Rectal smooth muscle tissue (tissue), 1 donor: ENCODE measurements around the gene CINP.
A peak's percentile ranks its signal among the peaks of the same experiment; 100 is the strongest.

ENCODE experiments used
- H3K27ac ChIP-seq: one replicate; pipeline ENCODE4 v1.7.0; 2013; ENCODE audit warnings: low read depth, low read length, inconsistent platforms
- H3K27me3 ChIP-seq: one replicate; pipeline ENCODE4 v1.7.0; 2013; ENCODE audit warnings: low read length; ENCODE audit not compliant: control insufficient read depth, insufficient read depth
- H3K36me3 ChIP-seq: one replicate; pipeline ENCODE4 v1.7.0; 2013; ENCODE audit warnings: low read length; ENCODE audit not compliant: control insufficient read depth, insufficient read depth
- H3K4me1 ChIP-seq: one replicate; pipeline ENCODE4 v1.7.0; 2013; ENCODE audit warnings: low read length; ENCODE audit not compliant: control insufficient read depth, insufficient read depth
- H3K4me3 ChIP-seq: one replicate; pipeline ENCODE4 v1.7.0; 2013; ENCODE audit warnings: low read length
- H3K9ac ChIP-seq: one replicate; pipeline ENCODE4 v1.7.0; 2013; ENCODE audit warnings: low read length

The CINP gene

DNA sequence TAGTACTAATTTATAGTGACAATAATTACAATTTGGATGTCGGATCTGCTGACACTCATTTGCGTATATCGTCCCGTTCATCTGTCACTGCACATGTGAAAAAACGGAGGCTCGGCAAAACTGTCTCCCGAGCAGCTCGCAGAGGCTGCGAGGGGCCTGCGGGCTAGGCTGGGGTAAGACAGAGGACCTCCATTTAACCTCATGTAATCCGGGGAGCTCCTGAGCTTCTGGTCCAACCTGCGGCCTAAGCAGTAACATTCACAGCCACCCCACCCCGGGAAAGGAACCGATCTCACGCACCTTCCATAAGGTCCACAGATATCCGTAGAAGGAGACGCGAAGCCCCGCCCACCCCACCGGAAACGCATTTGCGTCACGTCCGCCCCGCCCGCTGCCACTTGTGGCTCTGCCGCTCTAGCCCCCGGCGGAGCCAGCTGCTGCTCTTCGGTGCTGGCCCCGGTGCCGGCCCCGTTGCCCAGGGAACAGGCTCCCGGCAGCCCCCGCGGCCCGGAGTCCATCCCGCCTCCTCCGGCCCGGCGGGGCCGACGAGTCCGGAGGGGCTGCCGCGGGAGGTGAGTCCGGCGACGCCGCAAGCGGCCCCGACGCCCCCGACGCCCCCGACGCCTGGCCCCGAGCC is at the start of gene CINP, which contains the start of gene TECPR2:
Gene CINP, minus strand, starts transcription at position 346 of the 637 bp plus-strand sequence. Its CDS starts 39 bp downstream, at position 307.
Gene TECPR2, plus strand, starts transcription at position 397 of the 637 bp plus-strand sequence. CDS start 13,781 bp downstream, outside the sequence.
- Histone ChIP-seq H3K36me3 (peaks cover 3% of the 10 kb centered on the region), H3K27me3 (no peaks in the 10 kb centered on the region), H3K9ac (peak within 1 kb of the TSS; percentile 97), H3K27ac (peak within 1 kb of the TSS; percentile 92), H3K4me1 (peaks cover 10% of the 10 kb centered on the region), H3K4me3 (peak within 1 kb of the TSS; percentile 96)

DNA sequence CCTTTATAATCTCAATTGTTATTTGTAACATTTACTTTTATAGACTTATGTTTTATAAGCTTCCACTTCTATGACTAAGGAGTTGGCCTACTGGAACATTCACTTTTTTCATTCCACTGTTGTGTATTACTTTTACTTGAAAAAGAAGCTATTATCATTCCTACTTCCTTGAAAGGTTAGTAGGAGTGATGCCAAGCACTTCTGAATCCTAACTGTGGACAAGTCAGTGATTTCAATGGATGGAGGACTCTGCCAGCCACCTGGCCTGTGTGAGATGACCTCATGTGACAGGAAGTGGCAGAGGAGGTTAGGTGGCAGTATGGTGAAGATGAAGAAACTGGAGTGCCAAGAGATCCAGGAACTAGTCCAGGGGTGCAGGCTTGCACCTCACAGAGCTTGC is 46.0 kb upstream of the CINP start:
- Histone ChIP-seq H3K4me3 (no peak overlapping the region), H3K27me3 (no peaks in the 10 kb centered on the region), H3K4me1 (peaks cover 6% of the 10 kb centered on the region), H3K36me3 (no peaks in the 10 kb centered on the region), H3K27ac (peak overlapping the region; percentile 70), H3K9ac (no peak overlapping the region)

DNA sequence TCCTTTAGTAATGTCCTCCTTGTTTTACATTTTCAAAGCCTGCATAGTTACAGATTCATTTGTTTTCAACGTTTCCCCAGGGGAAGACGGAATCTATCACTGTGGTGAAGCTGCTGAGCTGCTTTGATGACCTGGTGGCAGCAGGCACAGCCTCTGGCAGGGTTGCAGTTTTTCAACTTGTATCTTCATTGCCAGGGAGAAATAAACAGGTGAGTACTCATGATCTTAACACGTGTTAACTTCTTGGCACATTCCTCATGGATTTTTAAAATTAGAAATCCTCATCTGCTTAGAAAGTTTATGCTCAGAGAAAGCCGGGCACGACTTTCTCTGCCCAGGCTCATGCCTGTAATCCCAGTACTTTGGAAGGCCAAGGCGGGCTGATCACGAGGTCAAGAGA is 44.6 kb upstream of the CINP start:
- Histone ChIP-seq H3K27me3 (no peaks in the 10 kb centered on the region), H3K27ac (peak overlapping the region; percentile 61), H3K4me3 (no peak overlapping the region), H3K36me3 (no peaks in the 10 kb centered on the region), H3K9ac (no peak overlapping the region), H3K4me1 (peaks cover 6% of the 10 kb centered on the region)

DNA sequence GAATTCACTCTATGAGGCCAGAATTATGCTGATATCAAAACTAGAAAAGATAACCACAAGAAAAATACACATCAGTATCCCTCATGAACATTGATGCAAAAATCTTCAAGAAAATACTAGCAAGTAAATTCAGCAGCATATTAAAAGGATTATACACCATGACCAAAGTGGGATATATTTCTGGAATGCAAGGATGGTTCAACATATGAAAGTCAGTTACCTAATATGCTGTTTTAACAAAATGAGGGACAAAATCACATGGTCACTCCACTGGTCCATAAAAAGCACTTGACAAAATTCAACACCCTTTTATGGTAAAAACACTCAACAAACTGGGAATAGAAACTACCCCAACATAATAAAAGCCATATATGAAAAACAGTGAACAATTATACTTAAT is 40.3 kb upstream of the CINP start:
- no peak overlapping the region for H3K27ac ChIP-seq
- H3K36me3 ChIP-seq, result no peaks in the 10 kb centered on the region
- H3K4me1 ChIP-seq, result peaks cover 2% of the 10 kb centered on the region
- H3K27me3 ChIP-seq, result no peaks in the 10 kb centered on the region
- no peak overlapping the region for H3K4me3 ChIP-seq
- H3K9ac ChIP-seq, result no peak overlapping the region

DNA sequence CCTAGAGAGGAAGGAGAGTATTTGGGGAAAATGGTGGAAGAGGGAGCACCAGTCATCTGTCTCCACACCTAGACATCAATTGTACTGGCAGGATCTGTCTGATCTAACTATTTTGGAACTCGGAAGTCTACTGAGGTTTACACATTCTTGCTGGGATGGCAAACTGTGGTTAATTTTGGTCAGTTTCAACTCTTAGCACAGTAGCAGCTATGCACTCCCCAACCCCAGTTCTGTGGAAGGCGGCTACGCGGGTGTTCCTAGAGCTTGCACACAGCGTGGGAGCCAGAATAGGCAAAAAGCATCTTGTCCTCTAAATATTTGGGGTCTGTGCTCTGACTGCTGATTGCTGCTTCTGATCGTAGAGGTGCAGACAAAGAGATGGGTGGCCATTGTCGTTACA is 33.8 kb upstream of the CINP start:
- Histone ChIP-seq H3K4me1 (peaks cover 4% of the 10 kb centered on the region), H3K36me3 (no peaks in the 10 kb centered on the region), H3K27me3 (no peaks in the 10 kb centered on the region), H3K27ac (no peak overlapping the region), H3K9ac (no peak overlapping the region), H3K4me3 (no peak overlapping the region)

DNA sequence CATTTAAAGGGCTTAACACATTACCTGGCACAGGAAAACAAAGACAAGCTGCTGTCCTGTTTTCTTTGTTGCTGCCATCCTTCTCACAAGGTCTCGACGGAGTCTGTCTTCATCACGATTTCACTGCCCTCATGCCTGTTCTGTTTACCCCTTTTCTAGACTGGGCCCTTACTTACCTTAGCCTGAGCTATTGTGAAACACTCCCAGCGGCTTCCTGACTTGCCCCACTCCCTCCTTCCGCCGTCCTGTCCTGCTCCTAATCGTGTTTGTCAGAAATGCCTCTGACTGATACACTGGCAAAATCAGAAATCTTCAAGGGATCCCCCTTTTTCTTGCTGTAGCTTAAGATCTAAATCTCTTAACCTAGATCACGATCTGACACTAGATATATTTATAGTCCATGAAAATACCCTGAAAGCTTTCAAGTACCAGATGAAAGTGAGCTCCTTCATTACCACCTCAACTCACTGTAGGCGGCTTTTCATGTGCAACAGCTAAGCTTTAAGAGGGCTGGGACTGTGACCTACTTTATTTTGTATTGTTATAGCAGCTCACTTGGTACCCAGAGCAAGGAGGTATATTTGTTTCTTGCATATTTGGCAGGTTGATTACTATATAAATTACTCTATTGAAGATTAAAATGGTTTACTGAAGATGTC is 32.2 kb upstream of the CINP start:
- Histone ChIP-seq H3K9ac (no peak overlapping the region), H3K4me3 (no peak overlapping the region), H3K27ac (no peak overlapping the region), H3K27me3 (no peaks in the 10 kb centered on the region), H3K36me3 (no peaks in the 10 kb centered on the region), H3K4me1 (peaks cover 8% of the 10 kb centered on the region)

DNA sequence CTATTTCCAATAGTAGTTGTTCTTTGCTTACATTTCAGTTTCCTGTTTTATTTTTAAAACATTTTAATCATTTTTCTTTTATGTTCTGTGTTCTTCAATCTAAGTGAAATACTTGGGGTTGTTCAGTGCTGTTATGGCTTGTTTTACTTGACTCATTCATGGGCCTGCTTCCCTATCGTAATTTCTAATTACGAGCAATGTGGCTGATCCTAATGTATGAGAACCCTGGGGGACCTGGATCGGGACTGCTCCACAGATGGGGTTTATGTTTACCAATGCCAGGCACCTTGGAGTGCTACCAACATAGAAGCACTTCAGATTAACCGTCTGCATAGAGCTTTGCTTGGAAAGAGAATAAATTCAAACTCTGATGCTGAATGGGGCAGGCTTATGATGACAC is 29.8 kb upstream of the CINP start:
- Histone ChIP-seq H3K27me3 (no peaks in the 10 kb centered on the region), H3K4me1 (peaks cover 8% of the 10 kb centered on the region), H3K27ac (no peak overlapping the region), H3K36me3 (no peaks in the 10 kb centered on the region), H3K4me3 (no peak overlapping the region), H3K9ac (no peak overlapping the region)

DNA sequence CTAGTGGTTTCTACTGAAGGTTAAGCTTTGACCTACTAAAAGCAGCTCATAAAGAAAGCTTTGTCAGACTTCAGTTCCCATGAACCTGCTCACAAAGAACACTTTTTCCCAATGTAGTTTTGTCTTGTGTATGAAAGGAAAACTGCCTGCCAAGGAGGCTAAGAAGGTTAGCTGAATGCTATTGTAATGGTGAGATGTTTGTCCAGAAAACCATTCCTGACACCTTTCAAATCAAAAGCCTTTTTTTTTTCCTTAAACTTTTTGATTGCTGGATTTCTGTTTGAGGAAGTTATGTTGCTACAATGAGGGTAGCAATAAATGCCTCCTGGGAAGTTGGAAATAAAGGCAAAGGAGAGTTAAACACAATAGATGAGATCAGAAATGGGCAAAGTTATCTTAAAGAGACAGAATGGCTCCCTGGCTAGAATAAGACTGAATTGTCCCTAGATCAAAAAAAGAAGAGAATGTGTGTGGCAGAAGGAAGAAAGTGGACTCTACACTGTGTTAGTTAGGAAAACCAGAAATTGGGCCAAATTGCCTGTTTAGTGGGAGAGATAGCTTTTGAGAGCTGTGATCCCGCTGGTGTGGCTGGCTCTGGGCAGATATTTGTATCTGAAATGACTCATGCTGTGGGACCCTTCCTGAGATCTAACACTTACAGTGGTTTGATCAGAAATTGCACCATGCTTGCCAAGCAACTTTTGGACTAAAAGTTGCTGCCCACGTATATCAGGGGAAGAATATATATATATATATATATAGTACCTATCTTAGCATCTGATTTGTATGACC is 27.6 kb upstream of the CINP start:
- Histone ChIP-seq H3K4me1 (peaks cover 8% of the 10 kb centered on the region), H3K4me3 (peak overlapping the region; percentile 7), H3K36me3 (no peaks in the 10 kb centered on the region), H3K9ac (no peak overlapping the region), H3K27me3 (no peaks in the 10 kb centered on the region), H3K27ac (peak overlapping the region; percentile 10)

DNA sequence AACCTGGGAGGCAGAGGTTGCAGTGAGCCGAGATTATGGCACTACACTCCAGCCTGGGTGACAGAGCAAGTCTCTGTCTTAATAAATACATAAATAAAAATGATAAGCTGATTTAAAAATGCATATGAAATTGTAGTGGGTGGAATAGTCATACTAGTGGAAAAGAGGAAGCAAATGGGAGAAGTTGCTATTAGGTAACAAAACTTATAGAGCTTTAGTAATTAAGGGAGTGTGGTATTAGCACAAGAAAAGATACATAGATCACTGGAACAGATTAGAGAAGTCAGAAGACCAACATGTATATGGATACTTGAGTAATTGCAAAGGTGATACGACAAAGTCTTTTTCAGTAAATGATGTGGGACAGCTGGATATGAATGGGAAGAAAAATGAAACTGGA is 26.6 kb upstream of the CINP start:
- Histone ChIP-seq H3K36me3 (no peaks in the 10 kb centered on the region), H3K27me3 (no peaks in the 10 kb centered on the region), H3K27ac (no peak overlapping the region), H3K9ac (no peak overlapping the region), H3K4me1 (peaks cover 8% of the 10 kb centered on the region), H3K4me3 (no peak overlapping the region)

DNA sequence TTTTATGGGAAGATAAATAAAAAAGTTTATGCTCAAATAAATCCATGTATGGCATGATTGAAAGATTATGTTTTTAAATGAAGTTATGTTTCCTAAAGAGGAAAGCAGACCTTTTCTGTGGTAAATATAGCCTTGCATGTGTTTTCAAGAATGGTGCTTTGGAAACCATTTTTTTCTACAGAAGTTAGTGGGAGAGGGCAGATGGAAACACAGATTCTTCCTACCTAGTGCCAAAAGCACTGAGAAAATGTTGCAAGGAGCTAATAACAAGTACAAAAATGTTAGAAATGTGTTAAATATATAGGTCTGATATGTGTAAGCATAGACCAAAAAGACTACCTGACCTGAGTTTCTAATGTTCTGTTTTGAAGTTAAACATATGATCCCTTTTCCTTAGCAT is 24.4 kb upstream of the CINP start:
- H3K27me3 ChIP-seq, result no peaks in the 10 kb centered on the region
- H3K27ac ChIP-seq, result no peak overlapping the region
- no peak overlapping the region for H3K4me3 ChIP-seq
- H3K36me3 ChIP-seq, result no peaks in the 10 kb centered on the region
- H3K4me1 ChIP-seq, result peaks cover 4% of the 10 kb centered on the region
- H3K9ac ChIP-seq, result no peak overlapping the region

DNA sequence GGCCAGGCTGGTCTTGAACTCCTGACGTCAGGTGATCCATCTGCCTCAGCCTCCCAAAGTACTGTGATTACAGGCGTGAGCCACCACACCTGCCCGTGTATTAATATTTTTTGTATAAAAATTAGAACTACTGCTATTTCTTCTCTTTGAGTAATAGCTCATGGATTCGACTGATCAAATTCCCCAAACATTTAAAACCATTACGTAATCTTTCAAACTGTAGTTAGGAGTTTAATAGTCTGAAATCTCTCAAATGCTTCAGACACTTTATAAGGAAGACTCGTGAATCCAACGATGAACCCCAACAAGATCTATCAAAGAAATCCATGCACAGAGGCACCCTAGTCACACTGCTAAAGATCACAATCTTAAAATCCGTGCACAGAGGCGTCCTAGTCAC is 16.1 kb upstream of the CINP start:
- Histone ChIP-seq H3K4me1 (no peaks in the 10 kb centered on the region), H3K9ac (no peak overlapping the region), H3K4me3 (no peak overlapping the region), H3K27ac (no peak overlapping the region), H3K27me3 (no peaks in the 10 kb centered on the region), H3K36me3 (peaks cover 4% of the 10 kb centered on the region)

DNA sequence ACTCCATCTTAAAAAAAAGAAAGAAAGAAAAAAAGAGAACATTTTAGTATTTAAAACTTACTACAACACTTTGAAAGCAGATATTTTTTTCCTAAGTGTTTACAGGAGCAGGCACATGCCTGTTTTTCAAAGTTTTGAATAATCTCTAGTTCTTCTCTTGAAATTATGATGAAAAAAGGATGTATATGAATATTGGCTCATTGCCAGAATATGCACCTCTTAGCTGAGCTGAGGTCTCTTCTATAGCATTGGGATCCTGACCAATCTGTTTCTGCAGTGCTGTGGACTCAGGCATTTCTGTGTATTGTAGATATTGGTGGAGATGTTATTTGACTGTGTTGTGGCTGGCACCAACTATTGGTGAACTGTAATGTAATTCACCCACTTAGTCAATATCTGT is 15.0 kb upstream of the CINP start:
- H3K36me3 ChIP-seq, result peaks cover 4% of the 10 kb centered on the region
- H3K27me3 ChIP-seq, result no peaks in the 10 kb centered on the region
- no peak overlapping the region for H3K4me3 ChIP-seq
- H3K4me1 ChIP-seq, result no peaks in the 10 kb centered on the region
- H3K9ac ChIP-seq, result no peak overlapping the region
- H3K27ac ChIP-seq, result no peak overlapping the region
